ENCODE measurements around the gene CH25H. TPM values are rescaled to one million over a fixed set of nuclear protein-coding genes. Genes with fewer than 3 reads are reported as not detected.
"Not testable (repeated sequence)": the region's sequence is repeated elsewhere in the genome, so short reads cannot be mapped to it uniquely, and the experiment has no call there.

The CH25H gene
- total RNA-seq, 2 experiments from 2014 or later, result 0.12 to 0.22 TPM

DNA sequence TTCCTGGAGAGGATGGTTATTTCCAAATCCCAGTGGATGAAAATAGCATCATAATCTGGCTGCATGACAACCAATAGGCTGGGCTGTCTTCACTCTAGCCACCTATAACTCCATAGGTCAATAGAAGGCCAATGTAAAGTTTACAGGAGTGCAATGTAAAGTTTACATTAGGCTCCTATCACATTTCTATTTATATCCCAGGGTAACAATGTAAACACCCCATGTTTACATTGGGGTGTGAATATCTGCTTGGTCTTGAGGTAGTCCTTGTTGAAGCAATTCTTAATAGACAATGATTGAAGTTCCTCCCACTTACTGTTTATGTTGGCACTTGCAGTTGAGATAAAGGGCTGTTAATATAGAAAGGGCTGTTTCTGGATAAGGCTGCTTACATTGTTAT is 21.5 kb downstream of the CH25H start:
- DNase-seq, result no peak
- intact Hi-C loops (cut with micrococcal nuclease), result no loop called here
- H3K9me3 Mint-ChIP-seq, result no peaks in the 10 kb centered on the region
- H3K36me3 Mint-ChIP-seq (ENCODE audit: low read depth), result no peaks in the 10 kb centered on the region
- H3K27me3 Mint-ChIP-seq (ENCODE audit: low read depth), result peaks cover 3% of the 10 kb centered on the region
- peaks cover 4% of the 10 kb centered on the region for H3K4me1 Mint-ChIP-seq (ENCODE audit: low read depth)
- H3K4me3 Mint-ChIP-seq, result no peak overlapping the region
- no peak overlapping the region for H3K27ac Mint-ChIP-seq
- CTCF ChIA-PET, result no interaction called here

DNA sequence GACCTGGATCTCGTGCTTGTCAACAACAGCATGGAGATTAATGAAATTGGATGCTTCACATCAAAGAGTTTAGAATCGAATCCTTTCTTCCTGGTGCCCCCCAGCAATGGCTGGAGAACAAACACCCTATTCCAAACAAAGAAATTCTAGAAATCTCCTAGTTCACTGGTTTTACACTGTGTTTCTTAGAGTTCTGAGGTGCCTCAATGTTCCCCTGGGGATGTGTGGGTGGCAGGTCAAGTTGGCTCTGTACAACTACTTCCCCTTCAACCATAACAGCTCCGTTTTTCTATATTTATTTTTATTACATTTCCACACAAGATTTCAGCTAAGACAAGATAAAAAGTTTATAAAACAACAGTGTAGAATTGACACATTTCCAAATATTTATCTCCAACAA is 22.5 kb downstream of the CH25H start:
- intact Hi-C loops (cut with micrococcal nuclease), result no loop called here
- CTCF ChIA-PET, result interaction anchor here (1.0 to 1.6 kb wide), 4 partner anchors 12 to 155 kb away, joined by 3 read pairs; no protein-coding TSS in a partner anchor
- Mint-ChIP-seq H3K4me1 (ENCODE audit: low read depth) (peaks cover 4% of the 10 kb centered on the region), H3K27ac (no peak overlapping the region), H3K4me3 (no peak overlapping the region), H3K36me3 (ENCODE audit: low read depth) (no peaks in the 10 kb centered on the region), H3K27me3 (ENCODE audit: low read depth) (peaks cover 4% of the 10 kb centered on the region), H3K9me3 (no peaks in the 10 kb centered on the region)
- DNase-seq, result no peak

DNA sequence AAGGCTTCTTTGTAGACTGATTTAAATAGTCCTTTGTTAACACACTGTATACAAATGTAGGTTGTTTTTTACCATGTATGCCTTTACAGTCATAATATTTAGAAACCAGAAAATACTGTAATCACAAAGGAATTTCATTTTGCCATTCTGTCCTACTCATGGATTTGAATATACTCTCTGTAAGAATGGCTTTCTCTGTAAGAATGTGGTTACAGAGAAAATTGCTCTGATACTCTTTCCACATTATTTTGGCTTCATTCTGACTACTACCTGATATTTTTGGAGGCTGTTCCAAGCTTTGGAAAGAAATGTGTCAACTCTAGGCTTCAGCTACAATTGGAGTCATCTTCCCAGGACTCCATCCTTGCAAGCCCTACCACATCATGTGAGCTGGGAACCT is 23.5 kb downstream of the CH25H start:
- H3K27me3 Mint-ChIP-seq (ENCODE audit: low read depth), result peaks cover 4% of the 10 kb centered on the region
- no peak for DNase-seq
- no peaks in the 10 kb centered on the region for H3K9me3 Mint-ChIP-seq
- no peaks in the 10 kb centered on the region for H3K4me1 Mint-ChIP-seq (ENCODE audit: low read depth)
- H3K4me3 Mint-ChIP-seq, result no peak overlapping the region
- H3K27ac Mint-ChIP-seq, result no peak overlapping the region
- intact Hi-C loops (cut with micrococcal nuclease), result no loop called here
- no peaks in the 10 kb centered on the region for H3K36me3 Mint-ChIP-seq (ENCODE audit: low read depth)
- CTCF ChIA-PET, result interaction anchor here (1.2 to 1.6 kb wide), 2 partner anchors 32 to 154 kb away, joined by 3 read pairs; no protein-coding TSS in a partner anchor

DNA sequence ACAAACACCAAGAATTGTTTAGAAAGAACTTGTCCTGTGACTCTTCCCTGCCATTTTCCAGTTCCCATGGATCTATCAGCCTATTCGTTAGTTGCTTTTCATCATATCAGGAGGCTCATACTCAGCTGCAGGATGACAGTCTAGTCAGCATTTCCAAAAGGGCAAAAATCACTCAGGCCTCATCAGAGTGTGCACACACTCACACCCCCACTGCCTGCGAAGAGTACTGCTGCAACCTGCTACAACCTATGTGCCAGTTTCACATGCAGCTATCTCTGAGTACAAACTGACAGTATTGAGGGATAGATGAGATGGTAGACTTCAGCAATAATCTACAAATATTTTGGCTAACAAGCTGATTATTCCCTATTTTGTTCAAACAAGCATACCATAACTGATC is 24.2 kb downstream of the CH25H start:
- Mint-ChIP-seq H3K4me1 (ENCODE audit: low read depth) (no peaks in the 10 kb centered on the region), H3K36me3 (ENCODE audit: low read depth) (no peaks in the 10 kb centered on the region), H3K27ac (no peak overlapping the region), H3K27me3 (ENCODE audit: low read depth) (peaks cover 4% of the 10 kb centered on the region), H3K4me3 (no peak overlapping the region), H3K9me3 (no peaks in the 10 kb centered on the region)
- DNase-seq, result no peak
- intact Hi-C loops (cut with micrococcal nuclease), result no loop called here
- CTCF ChIA-PET, result no interaction called here

DNA sequence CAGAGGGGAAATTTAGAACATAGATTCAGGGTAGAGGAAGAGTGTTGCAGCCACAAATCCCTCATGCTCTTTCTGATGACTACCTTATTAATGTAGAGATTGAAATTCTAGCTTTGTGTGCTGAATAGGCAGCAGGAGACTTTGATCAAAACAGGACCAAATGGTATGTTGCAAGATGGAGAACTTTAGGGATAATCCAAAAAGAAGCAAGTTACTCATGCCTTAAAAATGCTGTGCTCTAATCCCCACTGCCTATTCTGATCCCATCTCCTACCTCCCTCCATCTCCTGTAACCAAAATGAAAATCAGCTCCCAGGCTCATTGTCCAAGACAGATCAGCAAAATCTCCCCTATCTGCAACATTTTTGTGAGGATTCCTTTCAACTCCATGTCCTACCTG is 31.3 kb downstream of the CH25H start:
- Mint-ChIP-seq H3K9me3 (no peaks in the 10 kb centered on the region), H3K27me3 (ENCODE audit: low read depth) (peaks cover 17% of the 10 kb centered on the region), H3K4me3 (no peak overlapping the region), H3K4me1 (ENCODE audit: low read depth) (peaks cover 4% of the 10 kb centered on the region), H3K27ac (no peak overlapping the region), H3K36me3 (ENCODE audit: low read depth) (no peaks in the 10 kb centered on the region)
- CTCF ChIA-PET, result no interaction called here
- DNase-seq, result no peak
- intact Hi-C loops (cut with micrococcal nuclease), result no loop called here

DNA sequence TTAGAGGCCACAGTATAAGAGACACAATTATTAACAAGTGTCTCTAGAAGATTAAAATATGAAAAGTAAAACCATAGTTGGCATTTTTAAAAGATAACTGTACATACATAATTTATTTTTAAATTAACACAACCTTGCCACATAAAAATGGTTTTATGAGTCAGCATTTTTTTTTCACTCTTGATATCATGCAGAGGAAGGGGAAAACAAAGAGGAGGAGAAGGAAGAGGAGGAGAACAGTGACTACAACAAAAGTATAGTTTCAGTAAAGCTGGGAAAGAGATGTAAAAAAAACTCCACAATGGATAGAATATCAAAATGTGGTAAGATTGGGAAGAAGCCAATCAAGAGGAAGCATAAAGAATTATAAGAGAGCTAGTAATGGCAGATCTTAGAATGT is 34.0 kb downstream of the CH25H start:
- CTCF ChIA-PET, result interaction anchor here (1.5 kb wide), 1 partner anchor 12 kb away, joined by 3 read pairs; no protein-coding TSS in a partner anchor
- intact Hi-C loops (cut with micrococcal nuclease), result no loop called here
- no peak overlapping the region for H3K4me3 Mint-ChIP-seq
- DNase-seq, result no peak
- H3K27ac Mint-ChIP-seq, result no peak overlapping the region
- H3K4me1 Mint-ChIP-seq (ENCODE audit: low read depth), result peaks cover 4% of the 10 kb centered on the region
- H3K9me3 Mint-ChIP-seq, result no peaks in the 10 kb centered on the region
- H3K36me3 Mint-ChIP-seq (ENCODE audit: low read depth), result no peaks in the 10 kb centered on the region
- H3K27me3 Mint-ChIP-seq (ENCODE audit: low read depth), result peaks cover 28% of the 10 kb centered on the region

DNA sequence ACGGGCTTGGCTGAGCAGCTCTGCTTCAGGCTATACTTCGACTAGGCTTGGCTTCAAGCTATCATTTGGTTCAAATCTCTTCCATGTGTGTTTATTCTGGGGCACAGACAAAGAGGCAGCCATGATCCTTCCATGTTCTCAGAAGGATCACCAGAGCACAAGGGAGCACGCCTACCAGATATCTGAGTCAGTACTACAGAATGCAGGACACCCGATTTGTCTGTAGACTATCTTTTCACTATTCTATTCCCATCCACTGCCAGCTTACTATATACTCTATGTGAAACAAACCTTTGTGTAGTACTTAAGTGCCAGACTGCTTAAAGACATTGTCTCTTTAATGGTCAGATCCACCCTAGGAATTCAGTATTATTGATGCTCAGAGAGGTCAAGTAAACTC is 35.1 kb downstream of the CH25H start:
- H3K27me3 Mint-ChIP-seq (ENCODE audit: low read depth), result peaks cover 28% of the 10 kb centered on the region
- no peak overlapping the region for H3K27ac Mint-ChIP-seq
- DNase-seq, result no peak
- H3K4me3 Mint-ChIP-seq, result no peak overlapping the region
- no peaks in the 10 kb centered on the region for H3K36me3 Mint-ChIP-seq (ENCODE audit: low read depth)
- H3K4me1 Mint-ChIP-seq (ENCODE audit: low read depth), result peaks cover 4% of the 10 kb centered on the region
- CTCF ChIA-PET, result interaction anchor here (0.6 to 1.5 kb wide), 2 partner anchors 13 to 75 kb away, joined by 3 to 4 read pairs; no protein-coding TSS in a partner anchor
- intact Hi-C loops (cut with micrococcal nuclease), result no loop called here
- H3K9me3 Mint-ChIP-seq, result no peaks in the 10 kb centered on the region

DNA sequence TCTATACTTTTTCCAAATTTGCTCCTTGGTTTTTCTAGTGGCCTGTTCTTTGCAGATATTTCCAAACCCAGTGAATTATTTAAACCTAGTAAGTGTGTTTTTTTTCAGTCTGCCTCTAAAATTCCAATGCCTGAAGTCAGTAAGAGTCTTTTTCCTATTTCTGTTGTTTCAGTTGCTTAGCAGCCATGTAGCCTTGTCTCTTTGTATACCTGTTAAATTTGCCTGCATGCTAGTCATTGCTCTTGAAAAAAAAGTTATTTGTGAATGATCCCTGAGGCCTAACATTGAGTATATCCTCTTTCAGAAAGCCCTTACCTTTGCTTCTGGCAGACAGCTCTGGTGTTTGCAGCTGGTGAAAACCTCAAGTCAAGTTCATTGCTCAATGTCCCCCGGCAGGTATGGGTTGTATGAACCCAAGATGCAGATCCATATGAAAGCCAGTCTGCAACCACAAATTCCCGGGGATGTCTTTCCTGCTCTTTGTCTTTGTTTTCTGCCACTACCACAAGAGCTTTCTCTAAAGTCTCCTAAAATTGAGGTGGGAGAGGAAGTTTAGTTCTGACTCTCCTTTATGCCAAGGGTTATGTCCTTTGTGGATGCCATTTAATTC is 35.7 kb downstream of the CH25H start:
- Mint-ChIP-seq H3K27me3 (ENCODE audit: low read depth) (peaks cover 33% of the 10 kb centered on the region), H3K36me3 (ENCODE audit: low read depth) (no peaks in the 10 kb centered on the region), H3K4me3 (no peak overlapping the region), H3K9me3 (no peaks in the 10 kb centered on the region), H3K27ac (no peak overlapping the region), H3K4me1 (ENCODE audit: low read depth) (peaks cover 4% of the 10 kb centered on the region)
- intact Hi-C loops (cut with micrococcal nuclease), result no loop called here
- CTCF ChIA-PET, result interaction anchor here (1.5 kb wide), 1 partner anchor 13 kb away, joined by 3 read pairs; no protein-coding TSS in a partner anchor
- DNase-seq, result no peak

DNA sequence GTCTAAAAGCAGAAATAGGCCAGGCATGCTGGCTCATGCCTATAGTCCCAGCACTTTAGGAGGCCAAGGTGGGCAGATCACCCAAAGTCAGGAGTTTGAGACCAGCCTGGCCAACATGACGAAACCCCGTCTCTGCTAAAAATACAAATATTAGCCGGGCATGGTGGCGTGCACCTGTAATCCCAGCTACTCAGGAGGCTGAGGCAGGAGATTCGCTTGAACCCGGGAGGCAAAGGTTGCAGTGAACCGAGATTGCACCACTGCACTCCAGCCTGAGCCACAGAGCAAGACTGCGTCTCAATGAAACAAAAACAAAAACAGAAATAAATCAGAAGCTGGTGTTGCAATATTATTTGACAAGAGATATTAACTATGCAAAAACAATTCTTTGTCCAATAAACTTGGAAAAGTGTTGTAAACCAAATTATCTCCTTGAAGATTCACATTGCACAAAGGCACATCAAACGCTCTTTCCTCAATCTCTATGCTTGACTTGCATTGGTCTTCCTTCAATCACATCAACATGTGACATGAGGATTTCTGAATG is 38.7 kb downstream of the CH25H start:
- Mint-ChIP-seq H3K4me1 (ENCODE audit: low read depth) (peaks cover 30% of the 10 kb centered on the region), H3K27me3 (ENCODE audit: low read depth) (peaks cover 35% of the 10 kb centered on the region)
- intact Hi-C loops (cut with micrococcal nuclease), result loop anchor here (5.0 kb wide), 1 partner anchor 96 kb away; no protein-coding TSS in a partner anchor
- CTCF ChIA-PET, result interaction anchor here (0.6 to 1.5 kb wide), 3 partner anchors 50 to 138 kb away, joined by 3 to 4 read pairs (median 3); no protein-coding TSS in a partner anchor
- H3K4me3 Mint-ChIP-seq; H3K9me3 Mint-ChIP-seq; DNase-seq; H3K27ac Mint-ChIP-seq; H3K36me3 Mint-ChIP-seq (ENCODE audit: low read depth): not testable (repeated sequence)

DNA sequence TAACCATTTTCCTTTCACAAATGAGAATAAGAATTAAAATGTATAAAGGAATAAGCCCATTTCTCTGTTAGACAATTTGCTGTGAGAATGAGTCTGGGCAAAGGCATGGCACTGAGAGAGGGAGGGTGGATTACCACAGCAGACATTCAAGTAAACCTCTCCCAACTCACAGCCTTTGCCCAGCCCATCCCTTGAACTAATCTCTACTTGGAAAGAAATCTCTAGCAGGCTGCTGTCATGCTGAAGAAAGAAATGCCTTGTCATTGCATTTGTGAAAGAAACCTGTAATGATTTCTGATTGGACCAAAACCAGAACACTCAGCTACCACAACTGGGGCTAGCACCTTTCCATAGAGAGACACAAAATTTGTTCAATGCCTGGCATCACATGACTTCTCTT is 39.2 kb downstream of the CH25H start:
- H3K36me3 Mint-ChIP-seq (ENCODE audit: low read depth), result no peaks in the 10 kb centered on the region
- no peak overlapping the region for H3K27ac Mint-ChIP-seq
- DNase-seq, result no peak
- H3K4me1 Mint-ChIP-seq (ENCODE audit: low read depth), result peaks cover 32% of the 10 kb centered on the region
- H3K4me3 Mint-ChIP-seq, result no peak overlapping the region
- intact Hi-C loops (cut with micrococcal nuclease), result loop anchor here (5.0 kb wide), 1 partner anchor 96 kb away; no protein-coding TSS in a partner anchor
- H3K27me3 Mint-ChIP-seq (ENCODE audit: low read depth), result peaks cover 31% of the 10 kb centered on the region
- CTCF ChIA-PET, result interaction anchor here (0.6 to 1.5 kb wide), 6 partner anchors 12 to 343 kb away, joined by 3 to 4 read pairs (median 3); no protein-coding TSS in a partner anchor
- no peaks in the 10 kb centered on the region for H3K9me3 Mint-ChIP-seq

DNA sequence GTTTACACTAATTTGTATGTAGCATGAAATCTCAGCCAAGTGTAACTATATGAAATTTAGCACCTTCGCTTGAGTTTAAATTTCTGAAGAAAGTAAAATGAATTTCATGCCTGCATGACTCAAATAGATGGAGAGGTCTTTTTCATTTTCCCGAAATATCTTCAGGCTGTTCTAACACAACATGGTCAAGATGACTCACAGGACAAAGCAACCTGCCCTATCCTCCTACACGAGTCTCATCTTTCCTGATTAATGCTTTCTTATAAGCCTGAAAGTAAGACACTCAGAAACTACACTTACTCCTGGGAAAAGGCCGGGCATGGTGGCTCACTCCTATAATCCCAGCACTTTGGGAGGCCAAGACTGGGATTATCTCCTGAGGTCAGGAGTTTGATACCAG is 41.2 kb downstream of the CH25H start:
- no peaks in the 10 kb centered on the region for H3K36me3 Mint-ChIP-seq (ENCODE audit: low read depth)
- H3K27me3 Mint-ChIP-seq (ENCODE audit: low read depth), result peaks cover 20% of the 10 kb centered on the region
- H3K4me1 Mint-ChIP-seq (ENCODE audit: low read depth), result peaks cover 30% of the 10 kb centered on the region
- intact Hi-C loops (cut with micrococcal nuclease), result loop anchor here (5.0 kb wide), 1 partner anchor 94 kb away; no protein-coding TSS in a partner anchor
- DNase-seq, result no peak
- no peaks in the 10 kb centered on the region for H3K9me3 Mint-ChIP-seq
- no peak overlapping the region for H3K4me3 Mint-ChIP-seq
- no peak overlapping the region for H3K27ac Mint-ChIP-seq
- CTCF ChIA-PET, result interaction anchor here (1.2 kb wide), 1 partner anchor 233 kb away, joined by 4 read pairs; no protein-coding TSS in a partner anchor

DNA sequence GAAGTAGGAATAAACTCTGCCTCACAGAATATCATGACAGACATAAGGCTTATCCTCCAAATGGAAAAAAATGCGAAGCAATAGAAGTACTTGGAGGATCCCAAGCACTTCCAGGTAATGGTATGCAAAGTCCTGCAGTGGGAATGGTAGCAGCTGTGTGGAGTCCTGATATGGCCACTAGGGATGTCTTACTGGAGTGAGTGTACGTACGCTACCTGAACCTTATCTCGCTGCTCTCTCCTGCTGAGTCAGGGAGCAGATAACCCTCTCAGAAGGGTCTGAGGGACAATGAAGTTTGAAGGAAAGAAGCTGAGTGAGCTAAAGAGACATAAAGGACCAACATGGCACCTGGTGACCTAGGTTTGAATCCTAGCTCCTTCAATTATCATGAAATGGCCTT is 42.2 kb downstream of the CH25H start:
- Mint-ChIP-seq H3K4me3 (no peak overlapping the region), H3K27me3 (ENCODE audit: low read depth) (peaks cover 17% of the 10 kb centered on the region), H3K27ac (no peak overlapping the region), H3K9me3 (no peaks in the 10 kb centered on the region), H3K4me1 (ENCODE audit: low read depth) (peaks cover 30% of the 10 kb centered on the region), H3K36me3 (ENCODE audit: low read depth) (no peaks in the 10 kb centered on the region)
- CTCF ChIA-PET, result interaction anchor here (0.6 to 1.9 kb wide), 4 partner anchors 42 to 232 kb away, joined by 3 to 5 read pairs (median 4); partner anchors contain the start of gene CH25H
- DNase-seq, result no peak
- intact Hi-C loops (cut with micrococcal nuclease), result loop anchor here (5.0 kb wide), 3 partner anchors 93 to 1073 kb away; no protein-coding TSS in a partner anchor

All from activated naive CD4-positive, alpha-beta T cell treated with anti-CD3 and anti-CD28 coated beads for 36 hours (primary cell).